Body of pancreas (tissue), 4 donors: ENCODE data around the gene MAP4K2.
A peak's percentile ranks its signal among the peaks of the same experiment; 100 is the strongest.

Experiments used
- POLR2A ChIP-seq, 3 donors: fragments of 450-650 bp; IDR thresholded peaks; one replicate each; pipeline ENCODE4 v1.6.1; 2016; ENCODE audit warnings: antibody characterized with exemption in 3 of 3, mild to moderate bottlenecking in 2 of 3
- TF ChIP-seq, protein P1 (sequence below), 7 experiments: fragments of 450-650 bp in 4 of 7; fragments of 200-600 bp in 3 of 7; sonication (generic) in 3 of 7; IDR thresholded peaks; one replicate each; pipeline ENCODE4 v1.5.1; 2016 to 2019; ENCODE audit warnings: antibody characterized with exemption in 7 of 7

DNA sequence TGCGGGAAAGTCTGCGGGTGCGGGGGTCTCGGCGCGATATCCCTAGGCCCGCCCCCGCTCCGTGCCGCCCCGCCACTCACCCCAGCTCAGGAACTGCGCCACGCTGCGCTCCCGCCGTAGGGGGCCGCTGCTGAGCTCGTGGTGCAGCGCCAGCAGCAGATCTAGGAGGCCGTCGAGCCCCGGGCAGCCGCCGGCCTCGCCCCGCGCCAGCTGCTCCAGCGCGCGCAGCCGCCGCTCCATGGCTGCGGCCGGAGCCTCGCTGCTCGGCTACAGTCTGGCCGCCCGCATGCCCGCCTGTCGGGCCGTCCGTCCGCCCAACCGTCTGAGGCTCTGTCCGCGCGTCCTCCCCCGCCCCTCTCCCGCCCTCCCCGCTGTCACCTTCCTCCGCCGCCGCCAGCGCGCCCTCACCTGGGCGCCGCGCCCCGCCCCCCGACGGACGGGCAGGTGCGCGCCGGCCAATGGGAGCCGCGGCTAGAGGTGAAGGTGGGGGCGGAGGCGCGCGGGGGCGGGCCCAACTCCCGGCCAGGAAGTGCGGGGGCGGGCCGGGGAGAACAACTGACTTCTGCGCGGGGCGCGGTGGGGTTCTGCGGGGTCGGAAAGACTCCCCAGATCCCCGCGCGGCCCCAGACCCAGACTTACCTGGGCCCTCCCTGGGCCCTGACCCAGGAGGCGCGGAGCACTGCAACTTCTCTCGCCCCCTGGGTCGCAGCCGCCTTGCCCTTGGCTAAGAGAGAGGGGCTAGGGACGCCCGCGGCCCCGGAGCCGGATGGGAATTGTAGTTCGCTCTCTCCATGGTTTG, 41.5 kb upstream of the MAP4K2 start, which contains the start of gene CDC42BPG:
- TF ChIP-seq POLR2A (IDR thresholded peaks at IDR 0.05): peak; percentile 50 to 88 (median 51)
- TF ChIP-seq, protein P1, sequence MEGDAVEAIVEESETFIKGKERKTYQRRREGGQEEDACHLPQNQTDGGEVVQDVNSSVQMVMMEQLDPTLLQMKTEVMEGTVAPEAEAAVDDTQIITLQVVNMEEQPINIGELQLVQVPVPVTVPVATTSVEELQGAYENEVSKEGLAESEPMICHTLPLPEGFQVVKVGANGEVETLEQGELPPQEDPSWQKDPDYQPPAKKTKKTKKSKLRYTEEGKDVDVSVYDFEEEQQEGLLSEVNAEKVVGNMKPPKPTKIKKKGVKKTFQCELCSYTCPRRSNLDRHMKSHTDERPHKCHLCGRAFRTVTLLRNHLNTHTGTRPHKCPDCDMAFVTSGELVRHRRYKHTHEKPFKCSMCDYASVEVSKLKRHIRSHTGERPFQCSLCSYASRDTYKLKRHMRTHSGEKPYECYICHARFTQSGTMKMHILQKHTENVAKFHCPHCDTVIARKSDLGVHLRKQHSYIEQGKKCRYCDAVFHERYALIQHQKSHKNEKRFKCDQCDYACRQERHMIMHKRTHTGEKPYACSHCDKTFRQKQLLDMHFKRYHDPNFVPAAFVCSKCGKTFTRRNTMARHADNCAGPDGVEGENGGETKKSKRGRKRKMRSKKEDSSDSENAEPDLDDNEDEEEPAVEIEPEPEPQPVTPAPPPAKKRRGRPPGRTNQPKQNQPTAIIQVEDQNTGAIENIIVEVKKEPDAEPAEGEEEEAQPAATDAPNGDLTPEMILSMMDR (IDR thresholded peaks at IDR 0.05): peak; percentile 42 to 77 (median 60)
